ENCODE data around the gene TIGD3.

TIGD3 gene

DNA sequence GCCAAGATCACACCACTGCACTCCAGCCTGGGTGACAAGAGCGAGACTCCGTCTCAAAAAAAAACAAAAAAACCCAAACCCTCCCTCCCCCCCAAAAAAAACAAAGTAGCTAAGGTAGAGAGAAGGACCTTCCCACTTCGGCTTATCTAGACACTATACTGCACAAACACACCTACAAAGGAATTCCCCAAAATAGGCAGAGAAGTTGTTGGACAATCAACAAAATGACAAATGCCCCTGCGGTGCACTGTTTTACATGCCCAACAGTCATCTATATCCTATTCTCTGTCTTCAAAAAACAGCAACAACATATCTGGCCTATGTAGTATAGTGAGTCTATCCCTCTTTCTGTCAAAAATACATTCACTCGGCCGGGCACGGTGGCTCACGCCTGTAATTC lies 27.5 kb upstream of the TIGD3 start:
- TF ChIP-seq, protein P1, sequence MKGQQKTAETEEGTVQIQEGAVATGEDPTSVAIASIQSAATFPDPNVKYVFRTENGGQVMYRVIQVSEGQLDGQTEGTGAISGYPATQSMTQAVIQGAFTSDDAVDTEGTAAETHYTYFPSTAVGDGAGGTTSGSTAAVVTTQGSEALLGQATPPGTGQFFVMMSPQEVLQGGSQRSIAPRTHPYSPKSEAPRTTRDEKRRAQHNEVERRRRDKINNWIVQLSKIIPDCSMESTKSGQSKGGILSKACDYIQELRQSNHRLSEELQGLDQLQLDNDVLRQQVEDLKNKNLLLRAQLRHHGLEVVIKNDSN (IDR thresholded peaks at IDR 0.05) = no peak
- TF ChIP-seq TEAD4 (IDR thresholded peaks at IDR 0.05) = no peak
- TF ChIP-seq TAF1 (IDR thresholded peaks at IDR 0.05; ENCODE audit: low read depth) = no peak
- TF ChIP-seq CEBPB (IDR thresholded peaks at IDR 0.05) = no peak
- no peak for TF ChIP-seq EP300 (IDR thresholded peaks at IDR 0.05; ENCODE audit: borderline replicate concordance)
- TF ChIP-seq RAD21 (IDR thresholded peaks at IDR 0.05; ENCODE audit: low read depth) = no peak
- TF ChIP-seq, protein P2, sequence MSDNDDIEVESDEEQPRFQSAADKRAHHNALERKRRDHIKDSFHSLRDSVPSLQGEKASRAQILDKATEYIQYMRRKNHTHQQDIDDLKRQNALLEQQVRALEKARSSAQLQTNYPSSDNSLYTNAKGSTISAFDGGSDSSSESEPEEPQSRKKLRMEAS (IDR thresholded peaks at IDR 0.05) = no peak
- no peak for TF ChIP-seq CREB1 (IDR thresholded peaks at IDR 0.05; ENCODE audit: low read depth)
- no peak for TF ChIP-seq YY1 (IDR thresholded peaks at IDR 0.05; ENCODE audit: low read depth)
- TF ChIP-seq, protein P3, sequence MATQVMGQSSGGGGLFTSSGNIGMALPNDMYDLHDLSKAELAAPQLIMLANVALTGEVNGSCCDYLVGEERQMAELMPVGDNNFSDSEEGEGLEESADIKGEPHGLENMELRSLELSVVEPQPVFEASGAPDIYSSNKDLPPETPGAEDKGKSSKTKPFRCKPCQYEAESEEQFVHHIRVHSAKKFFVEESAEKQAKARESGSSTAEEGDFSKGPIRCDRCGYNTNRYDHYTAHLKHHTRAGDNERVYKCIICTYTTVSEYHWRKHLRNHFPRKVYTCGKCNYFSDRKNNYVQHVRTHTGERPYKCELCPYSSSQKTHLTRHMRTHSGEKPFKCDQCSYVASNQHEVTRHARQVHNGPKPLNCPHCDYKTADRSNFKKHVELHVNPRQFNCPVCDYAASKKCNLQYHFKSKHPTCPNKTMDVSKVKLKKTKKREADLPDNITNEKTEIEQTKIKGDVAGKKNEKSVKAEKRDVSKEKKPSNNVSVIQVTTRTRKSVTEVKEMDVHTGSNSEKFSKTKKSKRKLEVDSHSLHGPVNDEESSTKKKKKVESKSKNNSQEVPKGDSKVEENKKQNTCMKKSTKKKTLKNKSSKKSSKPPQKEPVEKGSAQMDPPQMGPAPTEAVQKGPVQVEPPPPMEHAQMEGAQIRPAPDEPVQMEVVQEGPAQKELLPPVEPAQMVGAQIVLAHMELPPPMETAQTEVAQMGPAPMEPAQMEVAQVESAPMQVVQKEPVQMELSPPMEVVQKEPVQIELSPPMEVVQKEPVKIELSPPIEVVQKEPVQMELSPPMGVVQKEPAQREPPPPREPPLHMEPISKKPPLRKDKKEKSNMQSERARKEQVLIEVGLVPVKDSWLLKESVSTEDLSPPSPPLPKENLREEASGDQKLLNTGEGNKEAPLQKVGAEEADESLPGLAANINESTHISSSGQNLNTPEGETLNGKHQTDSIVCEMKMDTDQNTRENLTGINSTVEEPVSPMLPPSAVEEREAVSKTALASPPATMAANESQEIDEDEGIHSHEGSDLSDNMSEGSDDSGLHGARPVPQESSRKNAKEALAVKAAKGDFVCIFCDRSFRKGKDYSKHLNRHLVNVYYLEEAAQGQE (IDR thresholded peaks at IDR 0.05; ENCODE audit: low read depth) = no peak
- TF ChIP-seq ZBTB7A (IDR thresholded peaks at IDR 0.05; ENCODE audit: low read depth) = no peak

DNA sequence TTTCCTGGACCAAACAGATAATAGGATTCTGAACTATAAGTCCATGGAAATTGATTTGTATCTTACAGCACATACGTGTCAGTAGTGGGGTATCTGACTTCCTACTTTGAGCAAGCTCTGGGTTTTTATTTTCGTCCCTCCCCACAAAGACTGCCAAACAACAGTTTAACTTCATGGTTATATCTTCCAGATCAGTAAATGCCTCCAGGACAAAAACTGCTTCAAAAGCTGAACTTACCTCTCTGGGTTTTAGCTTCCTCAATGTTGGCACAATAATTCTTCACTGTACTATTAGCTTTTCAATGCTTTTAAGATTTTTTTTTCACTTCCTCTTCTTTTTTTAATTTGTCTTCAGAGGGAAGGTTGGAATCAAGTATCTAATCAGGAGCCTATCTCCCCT lies 25.1 kb upstream of the TIGD3 start:
- TF ChIP-seq NFIC (IDR thresholded peaks at IDR 0.05) (no peak), CREB1 (IDR thresholded peaks at IDR 0.05; ENCODE audit: low read depth) (no peak), YY1 (IDR thresholded peaks at IDR 0.05; ENCODE audit: low read depth) (no peak)
- TF ChIP-seq, protein P1 (IDR thresholded peaks at IDR 0.05) = no peak

DNA sequence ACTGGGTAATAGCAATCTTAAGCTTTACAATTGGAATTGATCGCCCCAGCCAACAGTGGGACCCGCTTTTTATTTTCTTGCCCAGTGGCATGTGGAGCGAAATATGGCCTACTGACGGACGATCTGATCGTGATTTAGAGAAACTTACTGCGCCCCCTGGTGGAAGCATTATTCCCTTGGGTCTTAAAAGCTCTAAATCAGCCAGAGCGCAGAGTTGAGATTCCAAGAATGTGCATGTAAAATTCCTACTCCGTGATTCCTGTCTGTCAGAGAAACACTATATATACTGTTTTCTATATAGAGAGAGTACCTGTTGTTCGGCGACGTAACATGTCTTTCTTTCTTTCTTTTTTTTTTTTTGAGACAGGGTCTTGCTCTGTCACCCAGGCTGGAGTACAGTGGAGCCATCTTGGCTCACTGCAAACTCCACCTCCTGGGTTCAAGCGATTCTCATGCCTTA lies 24.6 kb upstream of the TIGD3 start:
- no peak for TF ChIP-seq TCF12 (IDR thresholded peaks at IDR 0.05; ENCODE audit: low read depth)
- no peak; the same call in 1 of the 2 replicates for TF ChIP-seq TEAD4 (IDR thresholded peaks at IDR 0.05)
- peak; percentile 66 for TF ChIP-seq RAD21 (IDR thresholded peaks at IDR 0.05; ENCODE audit: low read depth)
- TF ChIP-seq YY1 (IDR thresholded peaks at IDR 0.05; ENCODE audit: low read depth) = peak; percentile 43; the same call in 1 of the 2 replicates
- TF ChIP-seq, protein P2 (IDR thresholded peaks at IDR 0.05) = 0 out of 2 replicates have a peak, but pooled peaks have one; percentile 5
- TF ChIP-seq, protein P3 (IDR thresholded peaks at IDR 0.05; ENCODE audit: low read depth) = no peak
- no peak for TF ChIP-seq EGR1 (IDR thresholded peaks at IDR 0.05)
- no peak for TF ChIP-seq CREB1 (IDR thresholded peaks at IDR 0.05; ENCODE audit: low read depth)

DNA sequence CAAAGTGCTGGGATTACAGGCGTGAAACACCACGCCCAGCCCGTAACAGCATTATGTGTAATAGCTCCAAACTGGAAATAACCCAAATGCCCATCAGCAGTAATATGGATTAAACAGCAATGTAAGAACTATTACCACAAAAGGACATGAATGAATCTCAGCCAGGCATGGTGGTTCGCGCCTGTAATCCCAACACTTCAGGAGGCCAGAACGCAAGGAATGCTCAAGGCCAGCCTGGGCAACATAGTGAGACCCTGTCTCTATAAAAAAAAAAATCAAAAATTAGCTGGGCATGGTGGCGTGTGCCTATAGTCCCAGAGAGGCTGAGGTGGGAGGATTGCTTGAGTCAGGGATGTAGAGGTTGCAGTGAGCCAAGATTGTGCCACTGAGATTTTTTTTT lies 24.0 kb upstream of the TIGD3 start:
- TF ChIP-seq, protein P2 (IDR thresholded peaks at IDR 0.05) = 0 out of 2 replicates have a peak, but pooled peaks have one; percentile 1
- TF ChIP-seq RAD21 (IDR thresholded peaks at IDR 0.05; ENCODE audit: low read depth) = no peak

DNA sequence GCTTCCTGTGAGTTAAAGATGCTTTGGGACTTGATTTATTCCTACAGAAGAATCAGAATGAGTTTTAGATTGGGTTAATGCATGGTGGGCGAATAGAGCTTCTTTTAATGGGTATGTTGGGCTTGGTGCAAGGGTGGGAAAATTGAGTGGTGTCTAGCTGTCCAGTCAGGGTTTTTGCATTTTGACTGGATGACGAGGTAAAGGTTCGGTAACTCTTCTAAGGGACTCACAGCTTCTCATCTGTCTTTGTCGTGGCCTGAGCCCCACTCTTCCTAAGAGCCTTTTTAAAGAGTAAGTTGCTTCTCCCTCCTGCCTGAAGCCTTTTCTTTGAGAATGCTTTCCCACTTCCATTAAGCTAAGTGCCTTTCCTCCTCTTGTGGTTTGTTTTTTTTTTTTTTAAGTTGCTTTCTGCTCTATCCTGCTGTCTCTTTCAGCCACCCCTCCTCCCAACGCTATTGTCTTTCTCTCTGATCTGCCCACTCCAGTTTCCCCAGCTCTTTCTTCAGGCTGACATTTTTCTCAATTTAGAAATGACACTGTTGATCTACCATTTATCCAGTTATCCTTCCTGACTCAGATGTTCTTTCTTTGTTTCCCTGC lies 19.8 kb upstream of the TIGD3 start:
- TF ChIP-seq, protein P3 (IDR thresholded peaks at IDR 0.05; ENCODE audit: low read depth) = no peak
- TF ChIP-seq YY1 (IDR thresholded peaks at IDR 0.05; ENCODE audit: low read depth) = no peak
- TF ChIP-seq CREB1 (IDR thresholded peaks at IDR 0.05; ENCODE audit: low read depth) = no peak
- TF ChIP-seq, protein P1 (IDR thresholded peaks at IDR 0.05) = no peak
- no peak for TF ChIP-seq ZBTB7A (IDR thresholded peaks at IDR 0.05; ENCODE audit: low read depth)
- no peak for TF ChIP-seq CEBPB (IDR thresholded peaks at IDR 0.05)
- TF ChIP-seq EP300 (IDR thresholded peaks at IDR 0.05; ENCODE audit: borderline replicate concordance) = no peak
- TF ChIP-seq TEAD4 (IDR thresholded peaks at IDR 0.05) = no peak
- TF ChIP-seq TAF1 (IDR thresholded peaks at IDR 0.05; ENCODE audit: low read depth) = no peak
- TF ChIP-seq EGR1 (IDR thresholded peaks at IDR 0.05) = no peak
- no peak for TF ChIP-seq NFIC (IDR thresholded peaks at IDR 0.05)
- TF ChIP-seq TCF12 (IDR thresholded peaks at IDR 0.05; ENCODE audit: low read depth) = no peak
- TF ChIP-seq, protein P2 (IDR thresholded peaks at IDR 0.05) = no peak
- TF ChIP-seq FOXM1 (IDR thresholded peaks at IDR 0.05; ENCODE audit: borderline replicate concordance, low read depth) = no peak
- TF ChIP-seq RAD21 (IDR thresholded peaks at IDR 0.05; ENCODE audit: low read depth) = no peak
